M059J (cell line): ENCODE data around the gene TMEM163. TPM values are rescaled to one million over a fixed set of nuclear protein-coding genes. Genes with fewer than 3 reads are reported as not detected.

ENCODE experiments used
- DNase-seq: peaks from one replicate; pipeline ENCODE4 v3.0.0-alpha.2; 2012; ENCODE audit warnings: low read depth
- total RNA-seq: library from RNA; depleted of rRNA; stranded (reverse); fragments of >200 nt; shearing (Covaris generic); gene quantifications from 2 replicates; pipeline ENCODE4 v1.2.3, GENCODE V29; 2014

The TMEM163 gene
- total RNA-seq, 1 experiment from 2014 or later: not detected

GRCh38 chr2:134458473-134458853 is 260.3 kb downstream of the TMEM163 start:
- DNase-seq: no peak

- DNase-seq: no peak
These were observed 260.9 kb downstream of the TMEM163 start for GRCh38 chr2:134457765-134458472.

GRCh38 chr2:134457353-134457752 is 261.4 kb downstream of the TMEM163 start:
- no peak for DNase-seq

- DNase-seq: no peak
These were observed 263.4 kb downstream of the TMEM163 start for GRCh38 chr2:134455426-134455825.

- no peak for DNase-seq
These were observed 263.9 kb downstream of the TMEM163 start for GRCh38 chr2:134454931-134455330.

- no peak for DNase-seq
These were observed 264.4 kb downstream of the TMEM163 start for GRCh38 chr2:134454426-134454825.

GRCh38 chr2:134453973-134454372 is 264.8 kb downstream of the TMEM163 start:
- no peak for DNase-seq

- DNase-seq: no peak
These were observed 265.3 kb downstream of the TMEM163 start for GRCh38 chr2:134453476-134453875.

- DNase-seq: no peak
These were observed 266.6 kb downstream of the TMEM163 start for GRCh38 chr2:134452042-134452733.

- no peak for DNase-seq
These were observed 267.5 kb downstream of the TMEM163 start for GRCh38 chr2:134451347-134451630.

- no peak for DNase-seq
These were observed 268.9 kb downstream of the TMEM163 start for GRCh38 chr2:134449751-134450513.

- no peak for DNase-seq
These were observed 269.6 kb downstream of the TMEM163 start for GRCh38 chr2:134449157-134449556.

GRCh38 chr2:134448650-134449049 is 270.1 kb downstream of the TMEM163 start:
- DNase-seq: no peak

- DNase-seq: no peak
These were observed 271.1 kb downstream of the TMEM163 start for GRCh38 chr2:134447669-134448068.

- peak; percentile 74 for DNase-seq
These were observed 272.3 kb downstream of the TMEM163 start for GRCh38 chr2:134446383-134447017.

- DNase-seq: no peak
These were observed 272.8 kb downstream of the TMEM163 start for GRCh38 chr2:134445985-134446382.

GRCh38 chr2:134445116-134445515 is 273.7 kb downstream of the TMEM163 start:
- no peak for DNase-seq

- no peak for DNase-seq
These were observed 274.9 kb downstream of the TMEM163 start for GRCh38 chr2:134443814-134444480.

GRCh38 chr2:134441153-134441863 is 277.5 kb downstream of the TMEM163 start:
- no peak for DNase-seq

GRCh38 chr2:134440336-134440909 is 278.4 kb downstream of the TMEM163 start:
- no peak for DNase-seq

GRCh38 chr2:134438371-134438770 is 280.4 kb downstream of the TMEM163 start:
- DNase-seq: no peak
